ENCODE results near the gene CNTNAP2.

GRCh38 chr7:146728141-146728540, 611.5 kb downstream of the CNTNAP2 start:
- TF ChIP-seq CTCF (IDR thresholded peaks at IDR 0.05) (no peak), POLR2A (IDR thresholded peaks at IDR 0.05) (no peak)

Data from heart left ventricle (tissue), 13 donors.